G401.6 (cell line): ENCODE data around the gene ZNF710.
"Not testable (repeated sequence)": the region's sequence is repeated elsewhere in the genome, so short reads cannot be mapped to it uniquely, and the experiment has no call there.

Source experiments
- FAIRE-seq: peaks from 2 replicates; lab custom pipeline; 2012; peaks lifted over from hg19 to GRCh38; lab: Jason Lieb, UNC

Gene ZNF710, protein sequence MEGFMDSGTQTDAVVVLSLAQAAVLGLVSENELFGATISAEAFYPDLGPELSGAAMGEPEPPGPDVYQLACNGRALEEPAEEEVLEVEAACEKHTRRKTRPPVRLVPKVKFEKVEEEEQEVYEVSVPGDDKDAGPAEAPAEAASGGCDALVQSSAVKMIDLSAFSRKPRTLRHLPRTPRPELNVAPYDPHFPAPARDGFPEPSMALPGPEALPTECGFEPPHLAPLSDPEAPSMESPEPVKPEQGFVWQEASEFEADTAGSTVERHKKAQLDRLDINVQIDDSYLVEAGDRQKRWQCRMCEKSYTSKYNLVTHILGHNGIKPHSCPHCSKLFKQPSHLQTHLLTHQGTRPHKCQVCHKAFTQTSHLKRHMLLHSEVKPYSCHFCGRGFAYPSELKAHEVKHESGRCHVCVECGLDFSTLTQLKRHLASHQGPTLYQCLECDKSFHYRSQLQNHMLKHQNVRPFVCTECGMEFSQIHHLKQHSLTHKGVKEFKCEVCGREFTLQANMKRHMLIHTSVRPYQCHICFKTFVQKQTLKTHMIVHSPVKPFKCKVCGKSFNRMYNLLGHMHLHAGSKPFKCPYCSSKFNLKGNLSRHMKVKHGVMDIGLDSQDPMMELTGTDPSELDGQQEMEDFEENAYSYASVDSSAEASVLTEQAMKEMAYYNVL

GRCh38 chr15:90001062-90001682, at the start of gene ZNF710:
Gene ZNF710 (plus strand): TSS chr15:90001324. CDS start chr15:90067138, 65,814 bp downstream.
- FAIRE-seq = no peak

DNA sequence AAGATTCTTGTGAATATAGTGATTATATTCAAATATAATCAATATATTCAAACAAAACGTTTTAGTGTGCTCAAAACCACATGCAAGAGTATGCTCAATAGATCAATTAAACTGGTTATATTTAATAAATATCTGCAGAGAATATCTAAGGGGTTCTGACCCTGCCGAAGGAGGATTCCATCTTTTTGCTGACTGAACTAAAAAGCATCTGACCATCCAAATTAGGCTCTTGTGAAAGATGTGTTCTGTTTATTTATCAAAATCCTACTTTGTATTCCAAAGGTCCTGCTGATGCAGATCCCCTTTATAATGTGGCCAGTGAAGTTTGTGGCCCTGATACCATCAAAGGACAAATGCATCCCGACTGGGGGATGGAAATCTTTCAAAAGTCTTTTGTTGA, 46.6 kb upstream of the ZNF710 start:
- no peak for FAIRE-seq

DNA sequence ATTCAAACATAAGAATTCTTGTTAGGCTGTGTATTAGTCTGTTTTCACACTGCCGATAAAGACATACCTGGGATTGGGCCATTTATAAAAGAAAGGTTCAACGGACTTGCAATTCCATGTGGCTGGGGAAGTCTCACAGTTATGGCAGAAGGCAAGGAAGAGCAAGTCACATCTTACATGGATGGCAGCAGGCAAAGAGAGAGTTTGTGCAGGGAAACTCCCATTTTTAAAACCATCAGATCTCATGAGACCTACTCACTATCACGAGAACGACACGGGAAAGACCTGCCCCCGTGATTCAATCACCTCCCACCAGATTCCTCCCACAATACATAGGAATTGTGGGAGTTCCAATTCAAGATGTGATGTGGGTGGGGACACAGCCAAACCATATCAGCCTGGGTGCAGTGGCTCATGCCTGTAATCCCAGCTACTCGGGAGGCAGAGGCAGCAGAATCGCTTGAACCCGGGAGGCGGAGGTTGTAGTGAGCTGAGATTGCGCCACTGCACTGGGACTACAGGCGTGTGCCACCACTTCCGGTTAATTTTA, 45.6 kb upstream of the ZNF710 start:
- not testable (repeated sequence) for FAIRE-seq

DNA sequence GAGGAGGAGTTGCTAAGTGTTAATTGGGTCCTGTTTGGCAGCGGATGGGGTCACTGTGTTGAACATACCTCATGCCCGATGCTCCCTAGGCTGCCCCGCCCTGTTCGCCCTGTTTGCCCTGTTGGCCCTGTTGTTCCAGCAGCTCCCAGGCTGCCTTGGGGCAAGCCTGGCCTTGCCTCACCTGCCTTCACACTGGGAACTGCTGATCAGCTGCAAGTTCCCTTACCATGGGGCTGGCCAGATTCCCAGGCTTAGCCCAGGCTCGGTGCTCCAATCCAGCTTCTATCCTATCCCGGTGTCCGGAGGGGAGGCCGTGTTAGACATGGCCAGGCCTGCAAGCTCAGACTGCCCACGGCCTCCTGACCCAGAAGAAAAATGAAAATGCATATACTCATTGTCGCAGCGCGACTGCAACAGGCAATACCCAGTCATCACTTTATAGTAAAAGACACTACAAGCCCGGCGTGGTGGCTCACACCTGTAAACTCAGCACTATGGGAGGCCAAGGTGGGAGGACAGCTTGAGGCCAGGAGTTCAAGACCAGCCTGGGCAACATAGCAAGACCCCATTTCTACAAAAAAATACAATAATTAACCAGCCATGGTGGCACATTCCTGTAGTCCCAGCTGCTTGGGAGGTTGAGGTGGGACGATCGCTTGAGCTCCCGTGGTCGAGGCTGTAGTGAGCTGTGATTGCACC, 42.9 kb upstream of the ZNF710 start:
- FAIRE-seq = no peak

DNA sequence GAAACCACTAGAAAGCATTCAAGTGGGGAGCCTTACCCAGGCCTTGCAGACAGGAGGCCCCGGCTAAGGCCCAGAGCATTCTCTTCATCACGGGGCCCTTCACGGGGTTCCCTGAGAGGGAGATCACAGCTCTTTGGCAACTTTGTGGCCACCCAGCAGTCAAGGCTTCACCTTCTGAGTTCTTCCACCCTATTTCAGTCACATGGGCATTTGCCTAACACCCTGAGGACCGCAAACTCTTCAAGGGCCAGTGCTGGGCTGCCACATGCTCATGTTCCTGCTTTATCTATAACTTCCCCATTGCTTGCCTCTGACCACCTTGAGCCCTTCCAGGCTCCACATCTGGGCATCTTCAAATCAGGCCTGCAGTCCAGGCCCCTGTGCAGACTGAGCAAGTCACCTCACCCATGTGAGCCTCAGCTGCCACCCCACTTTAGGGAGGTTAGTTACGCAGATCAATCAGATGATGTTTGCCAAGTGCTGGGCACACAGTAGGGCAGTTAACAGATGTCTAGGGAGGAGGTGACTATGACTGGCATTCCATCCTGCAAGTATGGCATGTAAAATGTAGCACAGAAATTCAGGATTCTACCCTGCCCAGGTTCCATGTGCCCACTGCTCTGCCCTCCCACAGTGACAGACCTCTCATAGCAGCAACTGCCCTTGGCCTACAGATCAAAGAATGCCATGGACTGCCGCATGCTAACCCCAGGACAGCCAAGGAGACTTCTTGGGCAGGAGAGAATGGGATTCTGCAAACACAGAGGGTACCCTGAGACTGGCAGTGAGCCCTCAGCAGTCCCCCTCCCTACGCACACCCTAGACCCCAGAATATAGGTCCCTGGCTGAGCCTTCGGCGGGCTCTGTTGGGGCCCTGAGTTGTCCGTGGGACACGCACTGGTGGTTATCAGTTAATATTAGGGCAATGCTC, 37.6 kb upstream of the ZNF710 start:
- FAIRE-seq = no peak

- FAIRE-seq = no peak
Observed at GRCh38 chr15:89964232-89964954, 36.7 kb upstream of the ZNF710 start.

DNA sequence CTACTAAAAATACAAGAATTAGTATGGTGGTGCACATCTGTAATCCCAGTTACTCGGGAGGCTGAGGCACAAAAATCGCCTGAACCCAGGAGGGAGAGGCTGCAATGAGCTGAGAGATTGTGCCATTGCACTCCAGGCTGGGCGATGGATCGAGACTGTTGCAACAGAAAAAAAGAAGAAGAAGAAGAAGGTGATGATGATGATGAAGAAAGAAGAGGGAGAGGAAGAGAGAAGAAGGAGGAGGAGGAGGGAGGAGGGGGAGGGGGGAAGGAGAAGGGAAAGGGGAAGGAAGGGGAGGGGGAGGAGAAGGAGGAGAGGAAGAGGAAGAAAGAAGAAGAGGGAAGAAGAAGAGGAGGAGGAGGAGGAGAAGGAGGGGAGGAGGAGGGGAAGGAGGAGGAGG, 33.2 kb upstream of the ZNF710 start:
- no peak for FAIRE-seq

- FAIRE-seq = no peak
Observed at GRCh38 chr15:89971592-89971997, 29.5 kb upstream of the ZNF710 start.

GRCh38 chr15:89972085-89972484, 29.0 kb upstream of the ZNF710 start:
- FAIRE-seq = no peak

GRCh38 chr15:89975482-89976245, 25.5 kb upstream of the ZNF710 start:
- no peak for FAIRE-seq

- no peak for FAIRE-seq
Observed at GRCh38 chr15:89976246-89976600, 24.9 kb upstream of the ZNF710 start.

GRCh38 chr15:89977836-89978235, 23.3 kb upstream of the ZNF710 start:
- not testable (repeated sequence) for FAIRE-seq

DNA sequence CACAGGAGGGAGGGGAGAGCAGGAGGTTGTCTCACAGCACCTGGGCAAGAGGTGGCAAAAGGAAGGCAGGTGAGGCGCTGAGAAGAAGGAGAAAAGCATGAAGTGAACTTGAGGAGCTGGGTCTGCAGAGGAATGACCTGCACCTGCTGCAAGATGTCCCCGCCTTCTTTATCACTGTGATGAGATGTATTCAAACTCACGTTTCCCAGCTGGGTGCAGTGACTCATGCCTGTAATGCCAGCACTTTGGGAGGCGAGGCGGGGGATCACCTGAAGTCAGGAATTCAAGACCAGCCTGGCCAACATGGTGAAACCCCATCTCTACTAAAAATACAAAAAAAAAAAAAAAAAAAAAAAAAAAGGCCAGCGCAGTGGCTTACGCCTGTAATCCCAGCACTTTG, 22.2 kb upstream of the ZNF710 start:
- no peak for FAIRE-seq

GRCh38 chr15:89980896-89981295, 20.2 kb upstream of the ZNF710 start:
- no peak for FAIRE-seq

- FAIRE-seq = no peak
Observed at GRCh38 chr15:89982315-89983055, 18.6 kb upstream of the ZNF710 start.

DNA sequence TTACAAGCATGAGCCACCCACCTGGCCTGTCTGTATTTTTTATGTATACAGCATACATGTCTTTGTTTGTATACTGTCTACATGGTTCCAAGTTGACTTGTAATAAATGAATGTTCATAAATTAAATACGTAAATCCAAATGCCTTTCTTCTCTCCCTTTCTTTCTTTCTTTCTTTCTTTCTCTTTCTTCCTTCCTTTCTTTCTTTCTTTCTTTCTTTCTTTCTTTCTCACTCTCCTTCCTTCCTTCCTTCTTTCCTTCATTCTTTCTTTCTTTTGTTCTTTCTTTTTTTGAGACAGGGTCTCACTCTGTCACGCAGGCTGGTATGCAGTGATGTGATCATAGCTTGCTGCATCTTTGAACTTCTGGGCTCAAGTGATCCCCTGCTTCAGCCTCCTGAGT, 17.1 kb upstream of the ZNF710 start:
- no peak for FAIRE-seq

- no peak for FAIRE-seq
Observed at GRCh38 chr15:89984421-89985010, 16.6 kb upstream of the ZNF710 start.

GRCh38 chr15:89985111-89985510, 16.0 kb upstream of the ZNF710 start:
- FAIRE-seq = no peak

DNA sequence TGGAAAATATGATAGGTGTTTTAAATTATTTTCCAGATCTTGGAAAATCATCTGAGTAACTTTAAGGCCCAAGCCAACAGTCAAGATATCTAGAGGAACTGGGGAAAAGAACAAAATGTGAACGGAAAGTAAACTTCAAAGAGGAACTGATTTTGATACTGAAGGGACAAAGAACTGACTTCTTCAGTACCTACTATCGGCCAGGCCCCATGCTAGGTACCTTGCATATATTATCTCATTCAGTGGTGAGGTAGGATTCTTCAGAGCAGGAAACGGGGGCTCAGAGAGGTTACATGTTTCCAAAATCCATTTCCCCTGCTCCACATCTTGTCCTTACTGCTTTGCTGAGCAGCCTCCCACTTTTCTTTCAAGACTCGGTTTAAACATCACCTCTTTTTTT, 9.8 kb upstream of the ZNF710 start:
- no peak for FAIRE-seq
